LNCAP (cell line): ENCODE measurements around the gene TULP4.

ENCODE experiments used
- CTCF ChIP-seq: fragments of 450-650 bp; IDR thresholded peaks from 2 replicates; pipeline ENCODE4 v1.5.1; 2017; ENCODE audit warnings: mild to moderate bottlenecking

Gene TULP4

GRCh38 chr6:158431560-158431959 is 119.3 kb downstream of the TULP4 start:
- TF ChIP-seq CTCF = no peak

GRCh38 chr6:158437571-158437970 is 125.3 kb downstream of the TULP4 start:
- TF ChIP-seq CTCF = no peak

GRCh38 chr6:158438226-158438625 is 126.0 kb downstream of the TULP4 start:
- TF ChIP-seq CTCF = no peak

- no peak for TF ChIP-seq CTCF
These were observed 127.0 kb downstream of the TULP4 start for GRCh38 chr6:158439255-158439654.

- TF ChIP-seq CTCF = no peak
These were observed 129.5 kb downstream of the TULP4 start for GRCh38 chr6:158441716-158442215.

- no peak for TF ChIP-seq CTCF
These were observed 130.0 kb downstream of the TULP4 start for GRCh38 chr6:158442306-158442705.

- no peak for TF ChIP-seq CTCF
These were observed 133.3 kb downstream of the TULP4 start for GRCh38 chr6:158445426-158446085.

- no peak for TF ChIP-seq CTCF
These were observed 136.6 kb downstream of the TULP4 start for GRCh38 chr6:158448856-158449255.
